Mucosa of rectum (tissue), 2 donors: Measurements from ENCODE around the gene RPL28.

Source experiments
- H3K27ac ChIP-seq, 2 donors: one replicate each; pipeline ENCODE4 v1.7.0; 2013; ENCODE audit warnings: inconsistent platforms in 2 of 2, low read depth in 2 of 2, low read length in 2 of 2
- H3K27me3 ChIP-seq, 2 donors: one replicate each; pipeline ENCODE4 v1.7.0; 2013; ENCODE audit warnings: low read length in 2 of 2; ENCODE audit not compliant: control insufficient read depth in 2 of 2, insufficient read depth in 2 of 2
- H3K36me3 ChIP-seq, 2 donors: one replicate each; pipeline ENCODE4 v1.7.0; 2013; ENCODE audit warnings: low read length in 2 of 2; ENCODE audit not compliant: control insufficient read depth in 2 of 2, insufficient read depth in 2 of 2
- H3K4me1 ChIP-seq, 2 donors: one replicate each; pipeline ENCODE4 v1.7.0; 2013; ENCODE audit warnings: low read length in 2 of 2, mild to moderate bottlenecking in 1 of 2; ENCODE audit not compliant: control insufficient read depth in 2 of 2, insufficient read depth in 2 of 2
- H3K4me3 ChIP-seq, 2 donors: one replicate each; pipeline ENCODE4 v1.7.0; 2013; ENCODE audit warnings: low read length in 2 of 2
- H3K9ac ChIP-seq, 2 donors: one replicate each; pipeline ENCODE4 v1.7.0; 2013; ENCODE audit warnings: low read length in 2 of 2, low read depth in 1 of 2, mild to moderate bottlenecking in 1 of 2
- H3K9me3 ChIP-seq, 2 donors: one replicate each; pipeline ENCODE4 v1.7.0; 2013; ENCODE audit warnings: low read length in 2 of 2; ENCODE audit not compliant: control insufficient read depth in 2 of 2
- donor health status: healthy.
- donor health status: Normal muscosa, but diverticular disease.

The RPL28 gene

DNA sequence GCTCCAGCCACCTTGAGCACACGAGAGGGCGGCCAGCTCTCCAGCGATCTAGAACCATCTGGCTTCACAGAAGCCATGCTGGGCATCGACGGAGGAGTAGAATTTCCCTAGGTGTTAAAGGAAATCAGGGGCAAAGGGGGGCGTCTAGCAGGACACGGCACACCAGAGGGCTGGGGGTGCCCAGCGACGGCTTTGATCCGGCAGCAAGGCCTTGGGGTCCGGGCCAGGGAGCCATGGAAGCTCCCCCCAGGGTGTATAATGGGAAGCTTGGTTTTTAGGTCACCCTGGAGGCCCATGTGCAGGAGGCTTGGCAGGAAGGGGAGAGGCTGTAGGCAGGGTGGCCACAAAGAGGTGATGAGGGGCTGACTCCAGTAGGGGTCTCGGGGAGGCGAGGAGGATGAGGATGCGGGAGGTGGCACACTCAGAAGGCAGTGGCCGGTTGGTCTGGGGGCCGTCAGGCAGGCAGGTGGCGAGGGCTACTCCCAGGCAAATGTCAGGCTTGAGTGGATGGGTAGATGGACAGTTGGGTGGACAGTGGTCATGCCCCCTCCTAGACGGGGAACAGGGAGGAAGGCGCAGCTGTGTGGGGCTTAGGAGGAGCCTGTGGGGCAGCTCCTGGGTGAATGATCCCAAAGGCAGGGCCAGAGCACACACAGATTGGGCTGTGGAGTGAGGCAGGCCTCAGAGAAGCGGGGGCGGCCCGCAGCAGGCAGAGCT, 40.5 kb upstream of the RPL28 start:
- Histone ChIP-seq H3K27me3 (no peaks in the 10 kb centered on the region), H3K4me1 (peaks cover 19 to 25% of the 10 kb centered on the region in 2 donors), H3K9ac (no peak overlapping the region), H3K36me3 (peaks cover 0 to 8% of the 10 kb centered on the region in 2 donors), H3K9me3 (no peaks in the 10 kb centered on the region), H3K4me3 (no peak overlapping the region), H3K27ac (no peak overlapping the region)

DNA sequence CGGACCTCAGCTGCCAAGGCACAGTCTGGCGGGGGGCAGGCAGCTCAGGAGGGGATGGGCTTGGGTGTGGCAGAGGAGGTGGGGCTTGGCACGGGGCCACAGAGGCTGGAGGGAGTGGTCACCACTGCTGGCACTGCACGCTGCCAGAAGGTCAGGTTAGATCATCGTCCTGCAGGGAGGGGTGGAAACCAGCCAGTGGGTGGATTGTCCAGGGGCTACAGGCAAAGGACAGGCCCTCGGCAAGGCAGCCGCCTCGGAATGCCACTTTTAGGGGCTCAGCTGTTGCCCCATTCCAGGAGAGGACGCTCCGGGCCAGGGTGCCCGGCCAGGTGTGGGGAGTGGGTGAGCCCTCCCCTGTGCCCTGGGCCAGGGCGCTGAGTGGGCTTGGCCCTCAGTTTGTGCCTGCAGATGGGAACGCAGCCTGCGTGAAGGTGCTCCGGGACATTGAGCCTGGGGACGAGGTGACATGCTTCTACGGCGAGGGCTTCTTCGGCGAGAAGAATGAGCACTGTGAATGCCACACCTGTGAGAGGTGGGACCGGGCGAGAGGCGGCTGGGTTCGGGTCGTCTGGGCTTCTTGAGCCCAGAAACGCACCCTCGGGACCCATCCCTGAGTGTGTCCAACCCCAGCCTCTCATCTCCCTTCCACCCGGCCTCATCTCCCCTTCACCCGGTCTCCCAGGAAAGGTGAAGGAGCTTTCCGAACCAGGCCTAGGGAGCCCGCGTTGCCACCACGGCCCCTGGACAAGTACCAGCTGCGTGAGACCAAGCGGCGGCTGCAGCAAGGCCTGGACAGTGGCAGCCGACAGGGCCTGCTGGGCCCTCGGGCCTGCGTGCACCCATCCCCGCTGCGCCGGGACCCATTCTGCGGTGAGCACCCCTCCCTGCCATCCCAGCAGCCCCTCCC, 39.7 kb upstream of the RPL28 start:
- no peaks in the 10 kb centered on the region for H3K9me3 ChIP-seq
- H3K27me3 ChIP-seq: no peaks in the 10 kb centered on the region
- no peak overlapping the region for H3K9ac ChIP-seq
- no peak overlapping the region for H3K27ac ChIP-seq
- peaks cover 17 to 24% of the 10 kb centered on the region in 2 donors for H3K4me1 ChIP-seq
- no peak overlapping the region for H3K4me3 ChIP-seq
- H3K36me3 ChIP-seq: peaks cover 0 to 8% of the 10 kb centered on the region in 2 donors

DNA sequence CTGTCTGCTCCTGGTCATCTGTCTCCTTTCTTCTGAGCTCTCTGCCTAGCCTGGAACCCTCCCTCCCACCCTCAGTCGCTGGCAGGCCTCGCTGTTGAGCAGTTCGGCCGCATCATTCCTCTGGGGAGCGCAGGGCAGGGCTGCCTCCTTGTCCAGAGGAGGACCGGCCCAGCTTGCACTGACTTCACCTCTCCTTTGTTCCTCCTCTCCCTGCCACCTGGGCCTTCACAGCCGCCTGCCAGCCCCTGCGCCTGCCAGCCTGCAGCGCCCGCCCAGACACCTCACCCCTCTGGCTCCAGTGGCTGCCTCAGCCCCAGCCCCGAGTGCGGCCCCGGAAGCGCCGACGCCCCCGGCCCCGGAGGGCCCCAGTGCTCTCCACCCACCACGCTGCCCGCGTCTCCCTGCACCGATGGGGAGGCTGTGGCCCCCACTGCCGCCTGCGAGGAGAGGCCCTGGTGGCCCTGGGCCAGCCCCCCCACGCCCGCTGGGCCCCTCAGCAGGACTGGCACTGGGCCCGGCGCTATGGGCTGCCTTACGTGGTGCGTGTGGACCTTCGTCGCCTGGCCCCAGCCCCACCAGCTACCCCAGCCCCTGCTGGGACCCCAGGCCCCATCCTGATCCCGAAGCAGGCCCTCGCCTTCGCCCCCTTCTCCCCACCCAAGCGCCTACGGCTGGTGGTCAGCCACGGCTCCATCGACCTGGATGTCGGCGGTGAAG, 38.8 kb upstream of the RPL28 start:
- no peaks in the 10 kb centered on the region for H3K9me3 ChIP-seq
- no peak overlapping the region for H3K9ac ChIP-seq
- H3K4me1 ChIP-seq: peaks cover 13 to 20% of the 10 kb centered on the region in 2 donors
- H3K36me3 ChIP-seq: peaks cover 0 to 8% of the 10 kb centered on the region in 2 donors
- H3K27me3 ChIP-seq: peaks cover 0 to under 1% of the 10 kb centered on the region in 2 donors
- no peak overlapping the region for H3K27ac ChIP-seq
- no peak overlapping the region for H3K4me3 ChIP-seq

DNA sequence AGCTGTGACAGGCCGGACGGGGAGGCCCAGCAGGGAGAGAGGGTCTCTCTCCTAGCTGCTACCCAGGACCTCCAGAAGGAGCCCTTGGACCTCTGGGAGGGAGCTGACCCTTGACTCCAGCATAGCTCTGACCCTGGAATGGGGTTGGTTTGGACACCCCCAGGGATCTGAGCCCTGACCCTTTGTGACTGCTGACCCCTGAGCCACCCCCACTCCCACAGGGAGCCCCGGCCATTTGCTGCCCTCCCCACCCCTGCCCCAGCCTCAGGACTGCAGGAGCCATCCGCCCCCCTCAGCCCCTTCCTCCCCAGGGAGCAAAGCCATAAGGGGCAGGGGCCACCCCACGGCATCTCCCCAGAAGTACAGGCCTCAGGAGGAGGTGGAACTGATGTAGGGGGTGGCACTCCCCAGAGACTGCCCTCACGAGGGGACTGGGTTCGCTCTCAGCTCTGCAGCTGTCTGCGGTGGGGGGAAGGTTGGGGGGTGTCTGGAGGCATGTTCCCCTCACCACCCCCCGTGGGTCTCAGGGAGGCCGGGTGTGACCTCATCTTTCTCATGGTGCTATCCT, 38.2 kb upstream of the RPL28 start:
- H3K4me3 ChIP-seq: no peak overlapping the region
- H3K27me3 ChIP-seq: peaks cover 5 to 7% of the 10 kb centered on the region in 2 donors
- peaks cover 16 to 24% of the 10 kb centered on the region in 2 donors for H3K4me1 ChIP-seq
- H3K27ac ChIP-seq: no peak overlapping the region
- H3K9ac ChIP-seq: no peak overlapping the region
- no peaks in the 10 kb centered on the region for H3K9me3 ChIP-seq
- H3K36me3 ChIP-seq: peaks cover 0 to 8% of the 10 kb centered on the region in 2 donors

DNA sequence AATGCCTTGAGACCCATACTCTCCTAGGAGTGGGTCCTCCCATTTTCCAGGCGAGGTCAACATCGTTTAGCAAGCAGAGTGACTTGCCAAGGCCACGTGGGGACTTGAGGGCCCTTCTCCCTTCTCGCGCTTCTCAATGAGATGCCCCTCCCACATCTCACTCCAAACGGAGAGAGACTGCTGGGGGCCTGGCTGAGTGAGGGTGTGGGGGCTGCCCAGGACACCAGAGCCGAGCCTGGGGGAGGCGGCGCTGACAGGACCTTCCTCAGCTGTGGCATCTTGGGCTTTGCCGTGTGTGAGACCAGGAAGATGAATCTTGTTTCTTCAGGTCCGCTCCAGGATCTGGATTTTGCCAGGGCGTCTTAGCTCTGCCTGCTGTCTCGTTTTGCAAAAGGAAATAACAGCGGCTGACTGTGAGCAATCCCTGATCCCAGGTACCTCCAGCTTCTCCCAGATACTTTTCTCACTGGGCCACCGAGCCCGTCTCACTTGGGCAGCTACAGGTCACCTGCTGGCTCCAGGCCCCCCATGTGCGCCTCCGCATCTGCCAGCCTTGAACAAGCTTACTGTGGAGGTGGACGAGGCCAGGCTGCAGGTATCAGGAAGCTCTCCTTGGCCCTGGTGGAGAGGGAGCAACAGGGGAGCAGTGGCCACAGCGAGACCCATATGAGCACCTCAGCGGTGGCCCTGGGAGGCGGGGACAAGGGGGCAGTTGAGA, 37.3 kb upstream of the RPL28 start:
- Histone ChIP-seq H3K4me1 (peaks cover 25 to 34% of the 10 kb centered on the region in 2 donors), H3K27ac (no peak overlapping the region), H3K36me3 (peaks cover 0 to 4% of the 10 kb centered on the region in 2 donors), H3K9ac (no peak overlapping the region), H3K4me3 (no peak overlapping the region), H3K27me3 (peaks cover 12 to 17% of the 10 kb centered on the region in 2 donors), H3K9me3 (no peaks in the 10 kb centered on the region)

DNA sequence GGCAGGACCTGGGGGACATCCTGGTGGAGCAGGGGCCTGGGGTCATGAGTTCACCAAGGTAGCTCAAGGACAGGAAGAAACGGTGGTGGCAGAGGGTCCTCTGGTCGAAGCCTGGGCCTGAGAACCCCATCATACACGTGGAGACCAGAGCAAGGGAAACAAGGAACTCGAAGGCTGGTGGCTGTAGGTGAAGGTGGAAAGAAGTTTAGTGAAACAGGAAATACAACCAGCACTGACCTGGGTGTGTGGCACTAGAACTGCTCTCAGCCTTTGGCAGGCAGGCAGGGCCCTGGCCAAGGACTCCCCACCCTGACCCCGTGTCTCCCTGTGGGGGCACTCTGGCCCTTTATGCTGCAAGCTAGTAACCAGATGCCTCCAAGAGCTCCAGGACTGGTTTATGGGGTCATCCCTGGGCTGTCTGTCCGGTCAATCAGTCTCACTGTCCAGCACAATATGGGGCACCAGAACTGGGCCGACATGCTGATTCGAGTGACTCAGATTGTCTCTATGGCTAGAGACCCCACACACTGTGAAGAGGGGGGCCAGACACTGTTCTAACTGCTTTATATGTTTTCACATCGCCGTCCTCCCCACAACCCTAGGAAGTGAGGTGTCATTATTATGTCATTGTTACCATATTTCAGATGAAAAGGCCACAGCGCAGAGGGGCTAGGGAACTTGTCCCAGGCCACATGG, 35.0 kb upstream of the RPL28 start:
- H3K4me3 ChIP-seq: no peak overlapping the region
- H3K9ac ChIP-seq: peak overlapping the region in 1 of 2 donors; percentile 6
- peaks cover 26 to 33% of the 10 kb centered on the region in 2 donors for H3K4me1 ChIP-seq
- peaks cover 15 to 17% of the 10 kb centered on the region in 2 donors for H3K27me3 ChIP-seq
- H3K36me3 ChIP-seq: no peaks in the 10 kb centered on the region
- no peaks in the 10 kb centered on the region for H3K9me3 ChIP-seq
- peak overlapping the region; percentile 14 to 52 for H3K27ac ChIP-seq

DNA sequence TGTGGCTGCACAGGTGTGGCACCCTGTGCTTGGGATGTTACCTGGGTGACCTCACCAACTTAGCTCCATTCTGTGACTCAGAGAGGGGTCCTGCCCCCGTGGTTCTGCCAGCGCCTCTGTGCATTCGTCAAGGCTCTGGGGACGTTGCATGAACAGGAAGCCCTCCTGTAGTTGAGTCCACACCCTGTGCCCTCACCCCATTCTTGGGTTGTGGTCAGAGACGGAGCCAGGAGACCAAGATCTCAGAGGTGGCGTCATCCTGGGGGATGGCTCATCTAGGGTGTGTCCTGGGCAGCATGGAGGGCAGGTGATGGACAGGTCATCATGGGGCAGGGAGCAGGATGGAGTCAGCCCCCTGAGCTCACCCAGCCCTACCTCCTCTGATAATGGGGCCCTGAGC, 33.7 kb upstream of the RPL28 start:
- H3K4me3 ChIP-seq: no peak overlapping the region
- H3K9me3 ChIP-seq: no peaks in the 10 kb centered on the region
- H3K9ac ChIP-seq: no peak overlapping the region
- peaks cover 22 to 27% of the 10 kb centered on the region in 2 donors for H3K4me1 ChIP-seq
- no peak overlapping the region for H3K27ac ChIP-seq
- H3K36me3 ChIP-seq: no peaks in the 10 kb centered on the region
- peaks cover 15 to 17% of the 10 kb centered on the region in 2 donors for H3K27me3 ChIP-seq

DNA sequence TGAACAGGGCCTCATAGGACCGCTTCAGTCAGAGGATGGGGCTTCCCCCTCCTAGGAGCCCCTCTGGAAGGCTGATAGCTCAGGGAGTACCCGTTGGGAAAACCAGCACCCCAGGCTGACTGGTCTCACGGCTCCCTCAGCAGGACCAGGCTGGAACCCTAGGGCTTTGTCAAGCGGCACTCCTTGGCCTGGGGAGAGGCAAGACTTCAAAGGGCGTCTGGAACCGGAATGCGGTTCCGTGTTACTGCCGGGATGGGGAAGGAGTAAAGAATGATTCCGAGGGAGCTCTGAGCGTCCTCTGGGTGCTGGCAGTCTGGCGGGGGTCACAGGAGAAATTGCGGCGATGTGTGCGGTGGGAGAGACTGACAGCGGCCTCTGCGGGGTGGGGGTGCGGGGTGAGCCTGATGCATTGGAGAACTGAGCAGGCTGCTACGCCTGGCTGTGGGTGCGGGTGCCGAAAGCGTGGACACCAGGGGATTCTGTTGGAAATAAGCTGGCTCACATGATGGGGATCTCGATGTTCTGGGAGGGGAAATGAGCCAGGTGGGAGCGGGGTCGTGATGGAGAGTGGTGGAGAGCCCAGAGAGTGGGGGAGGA, 33.1 kb upstream of the RPL28 start:
- H3K9ac ChIP-seq: no peak overlapping the region
- peak overlapping the region in 1 of 2 donors; percentile 71 for H3K4me3 ChIP-seq
- H3K9me3 ChIP-seq: no peaks in the 10 kb centered on the region
- H3K36me3 ChIP-seq: no peaks in the 10 kb centered on the region
- peaks cover 15 to 17% of the 10 kb centered on the region in 2 donors for H3K27me3 ChIP-seq
- H3K4me1 ChIP-seq: peaks cover 22 to 27% of the 10 kb centered on the region in 2 donors
- H3K27ac ChIP-seq: no peak overlapping the region
